K562 (cell line): ENCODE data around the gene C16orf95. TPM values are rescaled to one million over a fixed set of nuclear protein-coding genes. Genes with fewer than 3 reads are reported as not detected.

Experiments used
- ATAC-seq: fragments of 200-7000 bp; cut with Tn5 transposase; 3 replicates; pipeline ENCODE4 v1.9.1; 2020; ENCODE audit warnings: moderate library complexity
- BruUV-seq: library from RNA; stranded (reverse); fragments of 400-500 nt; replicated peaks from 2 replicates; lab custom pipeline; 2021; lab: Mats Ljungman, UMichigan
- CTCF ChIA-PET: fragments of 300-600 bp; formaldehyde crosslinking; extraction: SDS; loops from one replicate; lab custom pipeline; 2021; ENCODE audit warnings: low intra/inter-chr PET ratio; lab: Yijun Ruan, JAX
- POLR2A ChIA-PET: fragments of 300-600, 350-650 bp; sonication (Branson Sonifier 250); formaldehyde crosslinking; extraction: SDS; loops from one replicate; lab custom pipeline; 2021; ENCODE audit warnings: antibody characterized with exemption, inconsistent platforms; lab: Yijun Ruan, JAX
- DNase-seq, 4 experiments: peaks; one replicate each; pipeline versions ENCODE4 v3.0.0 to v3.0.0-alpha.2; 2011 to 2018; ENCODE audit warnings: low spot score in 3 of 4, mixed read lengths in 3 of 4; ENCODE audit errors: extremely low read depth in 1 of 4
- FAIRE-seq: peaks from 2 replicates; lab custom pipeline; 2011; peaks lifted over from hg19 to GRCh38; lab: Jason Lieb, UNC
- H2AFZ ChIP-seq: 2 replicates; pipeline ENCODE4 v1.6.0; 2011; ENCODE audit warnings: low read depth, low read length, control low read depth, inconsistent platforms
- H3K27ac ChIP-seq: fragments of 200-600 bp; 3 replicates; pipeline ENCODE4 v1.8.0; 2011; ENCODE audit warnings: low read depth, mild to moderate bottlenecking, control low read depth, inconsistent platforms, low read length, moderate library complexity, mixed read lengths; ENCODE audit errors: extremely low read depth
- H3K27me3 ChIP-seq, 2 experiments: fragments of 300-600 bp in 1 of 2; 2 replicates in 1 of 2; 3 replicates in 1 of 2; pipeline versions ENCODE4 v1.6.0 to v1.8.0; 2011; ENCODE audit warnings: inconsistent platforms in 2 of 2, low read length in 2 of 2, mild to moderate bottlenecking in 1 of 2, mixed read lengths in 1 of 2, moderate library complexity in 1 of 2; ENCODE audit not compliant: control insufficient read depth in 2 of 2, insufficient read depth in 2 of 2
- H3K36me3 ChIP-seq: fragments of 300-600 bp; 3 replicates; pipeline ENCODE4 v1.8.0; 2011; ENCODE audit warnings: mild to moderate bottlenecking, low read length, inconsistent platforms; ENCODE audit not compliant: control insufficient read depth, insufficient read depth
- H3K4me1 ChIP-seq, 2 experiments: fragments of 200-600 bp in 1 of 2; replicated peaks in 1 of 2; 2 replicates in 1 of 2; 3 replicates in 1 of 2; pipeline versions ENCODE4 v1.5.1 to v1.8.0; 2011; ENCODE audit warnings: inconsistent platforms in 2 of 2, low read length in 2 of 2, mild to moderate bottlenecking in 1 of 2, mixed read lengths in 1 of 2, moderate library complexity in 1 of 2; ENCODE audit not compliant: control insufficient read depth in 2 of 2, insufficient read depth in 2 of 2
- H3K4me2 ChIP-seq: 2 replicates; pipeline ENCODE4 v1.6.1; 2011; ENCODE audit warnings: low read length, control low read depth, inconsistent platforms, mixed read lengths; ENCODE audit not compliant: insufficient read depth
- H3K4me3 ChIP-seq: fragments of 200-600 bp; sonication (generic), shearing (Covaris generic); 2 replicates; pipeline ENCODE4 v1.5.1; 2016; ENCODE audit warnings: control low read depth, inconsistent platforms
- H3K79me2 ChIP-seq: fragments of 200-600 bp; 3 replicates; pipeline ENCODE4 v1.8.0; 2011; ENCODE audit warnings: low read length, inconsistent platforms; ENCODE audit not compliant: control insufficient read depth, insufficient read depth
- H3K9ac ChIP-seq, 2 experiments: 2 replicates each; pipeline versions ENCODE4 v1.6.0 to v1.6.1; 2011; ENCODE audit warnings: low read depth in 2 of 2, low read length in 2 of 2, control low read depth in 1 of 2, inconsistent platforms in 1 of 2, mild to moderate bottlenecking in 1 of 2, mixed read lengths in 1 of 2; ENCODE audit not compliant: insufficient read depth in 1 of 2
- H3K9me1 ChIP-seq: one replicate; pipeline ENCODE4 v1.6.0; 2011; ENCODE audit warnings: inconsistent platforms, mild to moderate bottlenecking, low read length, moderate library complexity; ENCODE audit not compliant: control insufficient read depth, insufficient read depth
- H3K9me3 ChIP-seq: replicated peaks from 2 replicates; pipeline ENCODE4 v1.5.1; 2011; ENCODE audit warnings: low read depth, low read length, inconsistent platforms; ENCODE audit not compliant: control insufficient read depth, insufficient read depth
- H4K20me1 ChIP-seq: replicated peaks from 2 replicates; pipeline ENCODE4 v1.6.1; 2011; ENCODE audit warnings: low read length, inconsistent platforms, mixed read lengths; ENCODE audit not compliant: control insufficient read depth, insufficient read depth
- C11orf30 ChIP-seq: fragments of 450-650 bp; IDR thresholded peaks from 2 replicates; pipeline ENCODE4 v1.6.1; 2016; ENCODE audit warnings: low read depth, mild to moderate bottlenecking
- CHD2 ChIP-seq: IDR thresholded peaks from 2 replicates; pipeline ENCODE4 v1.6.1; 2011; ENCODE audit warnings: low read depth, low read length
- DPF2 ChIP-seq: fragments of 450-650 bp; IDR thresholded peaks from 2 replicates; pipeline ENCODE4 v1.6.1; 2016
- FOXA1 ChIP-seq: fragments of 450-650 bp; IDR thresholded peaks from 2 replicates; pipeline ENCODE4 v1.6.1; 2016; ENCODE audit warnings: mild to moderate bottlenecking, borderline replicate concordance
- HDAC3 ChIP-seq: fragments of 450-650 bp; IDR thresholded peaks from 2 replicates; pipeline ENCODE4 v1.6.1; 2018; ENCODE audit warnings: borderline replicate concordance, mild to moderate bottlenecking, moderate library complexity; ENCODE audit not compliant: partially characterized antibody
- NCOA6 ChIP-seq: fragments of 450-650 bp; IDR thresholded peaks from 2 replicates; pipeline ENCODE4 v1.6.1; 2017; ENCODE audit warnings: mild to moderate bottlenecking
- NFXL1 ChIP-seq: fragments of 450-650 bp; formaldehyde crosslinking; IDR thresholded peaks from 2 replicates; pipeline ENCODE4 v1.4.0; 2021; ENCODE audit warnings: mild to moderate bottlenecking
- RB1 ChIP-seq: fragments of 450-650 bp; IDR thresholded peaks from 2 replicates; pipeline ENCODE4 v1.6.1; 2017; ENCODE audit warnings: low read depth, mild to moderate bottlenecking
- SAP30 ChIP-seq: fragments of 200-600 bp; sonication (generic); IDR thresholded peaks from 2 replicates; pipeline ENCODE4 v1.6.1; 2012; ENCODE audit warnings: borderline replicate concordance, low read depth, mild to moderate bottlenecking, moderate library complexity, low read length, control low read depth, inconsistent platforms; ENCODE audit not compliant: insufficient read depth, poor library complexity, severe bottlenecking
- WGBS: fragments of 100-300 bp; shearing (Covaris generic); methylation state at CpG from one replicate; pipeline ENCODE4 v1.1.6; 2016; ENCODE audit warnings: low coverage, mixed read lengths; ENCODE audit not compliant: insufficient coverage; ENCODE audit errors: missing lambda C conversion rate; 5-methylcytosine and 5-hydroxymethylcytosine counted together
- in situ Hi-C: fragments of 300-500 bp; cut with MboI; formaldehyde crosslinking; loops from 4 replicates; pipeline ENCODE4 v1.15.0; 2018; ENCODE audit warnings: inconsistent platforms, mixed read lengths
- intact Hi-C: fragments of 100-400 bp; cut with micrococcal nuclease; formaldehyde crosslinking; loops from 2 replicates; pipeline ENCODE4 v1.14.2; 2022
- polyA plus RNA-seq, 8 experiments: library from polyadenylated mRNA; depleted of rRNA in 4 of 8; stranded (reverse) in 5 of 8; unstranded in 3 of 8; fragments of >200 nt; fragmentation: Nextera tagmentation in 2 of 8; fragmentation: Illumina TruSeq in 1 of 8; extraction: Ambion mirVana in 2 of 8; extraction: Trizol in 1 of 8; gene quantifications; 2 replicates each; pipeline versions ENCODE4 v1.2.1 to v1.2.3, GENCODE V29; 2011 to 2014; ENCODE audit warnings: inconsistent platforms in 1 of 8, missing spikeins in 1 of 8
- total RNA-seq, 7 experiments: library from RNA; depleted of rRNA in 6 of 7; stranded (reverse); fragments of >200 nt in 6 of 7; fragmentation: Illumina TruSeq in 2 of 7; extraction: Trizol in 2 of 7; gene quantifications; 2 replicates each; pipeline versions ENCODE4 v1.2.1 to v1.2.3, GENCODE V29; 2011 to 2021; ENCODE audit warnings: low replicate concordance in 1 of 7

C16orf95 gene
- total and polyA plus RNA-seq, 9 of the 15 experiments (the other 6 are each of a cell fraction or from before 2014, with no cell fraction given): 6.5 to 20.5 (median 9.4) TPM

- Histone ChIP-seq H3K9me1 (peaks cover 2% of the 10 kb centered on the region), H3K4me1 (peaks cover 17 to 27% of the 10 kb centered on the region in 2 experiments), H3K79me2 (peaks cover 76% of the 10 kb centered on the region), H3K27ac (no peak overlapping the region), H3K4me3 (no peak overlapping the region), H3K27me3 (no peaks in the 10 kb centered on the region), H3K36me3 (peaks cover 40% of the 10 kb centered on the region), H2AFZ (no peak overlapping the region), H3K9me3 (no peaks in the 10 kb centered on the region), H3K4me2 (no peak overlapping the region), H4K20me1 (peaks cover 25% of the 10 kb centered on the region), H3K9ac (no peak overlapping the region)
- BruUV-seq: no TSS peak
- intact Hi-C loops (no loop called here), in situ Hi-C loops (no loop called here)
- no peak for ATAC-seq
- WGBS: 70% methylated on average over 4 of the region's 4 CpGs
- FAIRE-seq: no peak
- ChIA-PET POLR2A (interaction anchor here (1.2 to 1.5 kb wide), 2 partner anchors 22 to 49 kb away, joined by 4 to 5 read pairs; partner anchors contain the start of gene C16orf95), CTCF (no interaction called here)
- DNase-seq: no peak
- TF ChIP-seq FOXA1 (no peak), DPF2 (no peak), RB1 (no peak), SAP30 (no peak), HDAC3 (no peak), NCOA6 (no peak), CHD2 (no peak), NFXL1 (no peak), C11orf30 (no peak)
Observed at GRCh38 chr16:87366288-87366687, 49.1 kb upstream of the C16orf95 start.
